ENCODE data around the gene NCDN. TPM values are rescaled to one million over a fixed set of nuclear protein-coding genes. Genes with fewer than 3 reads are reported as not detected.

NCDN gene
- total RNA-seq, 2 donors from 2014 or later: 25.3 to 33.4 TPM

DNA sequence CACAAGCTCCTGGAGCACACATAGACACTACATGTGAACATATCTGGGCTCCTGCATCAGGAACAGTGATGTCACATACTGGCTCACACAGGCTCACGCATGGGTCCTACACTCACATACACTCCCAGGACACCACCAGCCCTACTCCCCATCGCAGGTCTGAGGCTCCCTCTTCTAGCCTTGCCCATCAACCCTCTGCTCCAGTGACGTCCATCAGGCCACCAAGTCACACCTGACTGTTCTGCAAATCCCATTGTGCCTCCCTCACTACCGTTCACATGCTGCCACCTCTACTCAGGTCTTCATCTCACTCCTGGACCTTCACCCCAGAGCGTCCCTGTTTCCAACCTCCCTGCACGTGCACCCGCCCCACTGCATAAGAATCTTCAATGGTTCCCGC lies 33.6 kb downstream of the NCDN start:
- no peak overlapping the region for H3K27ac Mint-ChIP-seq

DNA sequence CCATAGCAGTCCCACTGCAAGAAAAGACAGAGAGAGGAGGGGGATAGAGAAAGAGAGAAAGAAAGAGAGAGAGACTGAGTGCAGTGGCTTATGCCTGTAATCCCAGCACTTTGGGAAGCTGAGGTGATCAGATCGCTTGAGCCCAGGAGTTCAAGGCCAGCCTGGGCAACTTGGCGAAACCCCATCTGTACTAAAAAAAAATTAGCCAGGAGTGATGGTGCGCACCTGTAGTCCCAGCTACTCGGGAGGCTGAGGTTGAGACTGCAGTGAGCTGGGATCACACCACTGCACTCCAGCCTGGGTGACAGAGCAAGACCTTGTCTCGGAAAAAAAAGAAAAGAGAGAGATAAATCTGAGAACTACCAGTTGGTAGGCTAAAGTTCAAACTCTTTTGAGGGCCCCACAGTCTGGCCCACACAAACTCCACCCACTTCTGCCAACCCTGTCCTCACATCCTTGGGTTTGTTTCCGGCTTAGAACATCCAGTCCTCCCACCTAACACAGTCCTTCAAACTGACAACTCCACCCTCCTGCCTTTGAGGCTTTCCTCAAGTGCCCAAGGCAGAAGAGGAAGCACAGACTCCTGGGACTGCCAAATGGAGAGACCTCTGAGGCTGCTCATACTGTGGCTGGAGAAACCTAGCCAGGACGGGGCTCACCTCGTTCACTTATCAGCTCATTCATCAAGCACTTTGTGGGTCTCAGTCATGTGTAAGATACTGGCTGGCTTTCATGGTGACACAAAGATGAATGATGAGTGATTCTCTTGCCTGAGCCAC lies 35.6 kb downstream of the NCDN start:
- no peaks in the 10 kb centered on the region for H3K27me3 ChIP-seq (ENCODE audit: control insufficient read depth, insufficient read depth, low read length, poor library complexity, severe bottlenecking)

More for the DNA sequence above, 33.6 kb downstream of the NCDN start:
- Histone ChIP-seq H3K27me3 (ENCODE audit: control insufficient read depth, insufficient read depth, low read length, poor library complexity, severe bottlenecking) (no peaks in the 10 kb centered on the region), H3K9ac (ENCODE audit: extremely low read depth, low read length, poor library complexity, severe bottlenecking) (no peak overlapping the region), H3K27ac (ENCODE audit: low read depth, low read length) (no peak overlapping the region), H3K9me3 (ENCODE audit: control insufficient read depth, low read length) (no peaks in the 10 kb centered on the region), H3K4me3 (ENCODE audit: low read length) (no peak overlapping the region), H3K36me3 (ENCODE audit: control insufficient read depth, insufficient read depth, low read length) (no peaks in the 10 kb centered on the region), H3K4me1 (ENCODE audit: control insufficient read depth, insufficient read depth, low read length) (no peaks in the 10 kb centered on the region)
- H3K4me1 Mint-ChIP-seq: peaks cover 4% of the 10 kb centered on the region
- no peak overlapping the region for H3K4me3 Mint-ChIP-seq
- peaks cover 4% of the 10 kb centered on the region for H3K27me3 Mint-ChIP-seq (ENCODE audit: insufficient read depth)
- DNase-seq: no peak
- 88 to 98% methylated on average over 5 to 8 of the region's 8 CpGs for WGBS, 2 experiments (ENCODE audit: insufficient coverage in 1 of 2, insufficient read length in 1 of 2)
- H3K9me3 Mint-ChIP-seq: no peaks in the 10 kb centered on the region
- TF ChIP-seq, protein P1, sequence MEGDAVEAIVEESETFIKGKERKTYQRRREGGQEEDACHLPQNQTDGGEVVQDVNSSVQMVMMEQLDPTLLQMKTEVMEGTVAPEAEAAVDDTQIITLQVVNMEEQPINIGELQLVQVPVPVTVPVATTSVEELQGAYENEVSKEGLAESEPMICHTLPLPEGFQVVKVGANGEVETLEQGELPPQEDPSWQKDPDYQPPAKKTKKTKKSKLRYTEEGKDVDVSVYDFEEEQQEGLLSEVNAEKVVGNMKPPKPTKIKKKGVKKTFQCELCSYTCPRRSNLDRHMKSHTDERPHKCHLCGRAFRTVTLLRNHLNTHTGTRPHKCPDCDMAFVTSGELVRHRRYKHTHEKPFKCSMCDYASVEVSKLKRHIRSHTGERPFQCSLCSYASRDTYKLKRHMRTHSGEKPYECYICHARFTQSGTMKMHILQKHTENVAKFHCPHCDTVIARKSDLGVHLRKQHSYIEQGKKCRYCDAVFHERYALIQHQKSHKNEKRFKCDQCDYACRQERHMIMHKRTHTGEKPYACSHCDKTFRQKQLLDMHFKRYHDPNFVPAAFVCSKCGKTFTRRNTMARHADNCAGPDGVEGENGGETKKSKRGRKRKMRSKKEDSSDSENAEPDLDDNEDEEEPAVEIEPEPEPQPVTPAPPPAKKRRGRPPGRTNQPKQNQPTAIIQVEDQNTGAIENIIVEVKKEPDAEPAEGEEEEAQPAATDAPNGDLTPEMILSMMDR (conservative IDR thresholded peaks at IDR 0.05): no peak
- no peaks in the 10 kb centered on the region for H3K36me3 Mint-ChIP-seq (ENCODE audit: low read depth)

DNA sequence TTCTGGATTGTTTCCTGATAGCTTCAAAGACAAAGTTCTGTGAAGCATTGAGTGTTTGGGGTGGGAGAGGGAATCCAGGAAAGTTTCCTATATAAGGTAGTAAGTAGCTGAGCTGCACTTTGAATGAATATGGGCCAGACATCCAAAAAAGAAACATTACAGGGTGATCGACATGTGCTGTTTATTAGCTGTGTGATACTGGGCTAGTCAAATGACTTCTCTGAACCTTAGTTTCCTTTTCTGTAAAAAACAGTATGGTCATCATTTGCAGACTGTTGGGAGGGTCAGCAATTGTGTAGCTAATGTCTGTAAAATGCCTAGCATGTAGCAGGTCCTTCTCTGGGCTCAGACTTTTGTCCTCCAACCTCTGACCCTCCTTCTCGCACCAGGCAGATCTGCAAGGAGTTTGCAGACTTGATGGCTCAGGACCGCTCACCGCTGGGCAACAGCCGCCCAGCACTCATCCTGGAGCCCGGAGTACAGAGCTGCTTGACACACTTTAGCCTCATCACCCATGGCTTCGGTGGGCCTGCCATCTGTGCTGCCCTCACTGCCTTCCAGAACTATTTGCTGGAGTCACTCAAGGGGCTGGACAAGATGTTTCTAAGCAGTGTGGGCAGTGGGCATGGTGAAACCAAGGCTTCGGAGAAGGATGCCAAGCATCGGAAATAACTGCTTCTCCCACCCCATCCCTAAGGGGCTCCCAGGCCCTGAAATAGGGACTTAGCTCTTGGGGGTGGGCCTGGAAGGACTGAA lies 36.6 kb downstream of the NCDN start:
- H3K27me3 Mint-ChIP-seq (ENCODE audit: insufficient read depth): no peaks in the 10 kb centered on the region
- H3K4me3 ChIP-seq (ENCODE audit: low read length): no peak overlapping the region
- H3K4me1 Mint-ChIP-seq: peaks cover 23% of the 10 kb centered on the region
- no peak overlapping the region for H3K27ac Mint-ChIP-seq
- H3K4me1 ChIP-seq (ENCODE audit: control insufficient read depth, insufficient read depth, low read length): peaks cover 11% of the 10 kb centered on the region
- no peak overlapping the region for H3K9ac ChIP-seq (ENCODE audit: extremely low read depth, low read length, poor library complexity, severe bottlenecking)
- no peaks in the 10 kb centered on the region for H3K36me3 ChIP-seq (ENCODE audit: control insufficient read depth, insufficient read depth, low read length)
- no peak overlapping the region for H3K4me3 Mint-ChIP-seq
- DNase-seq: no peak
- H3K9me3 ChIP-seq (ENCODE audit: control insufficient read depth, low read length): no peaks in the 10 kb centered on the region
- H3K27ac ChIP-seq (ENCODE audit: low read depth, low read length): no peak overlapping the region
- 95 to 98% methylated on average over 5 to 9 of the region's 9 CpGs for WGBS, 2 experiments (ENCODE audit: insufficient coverage in 1 of 2, insufficient read length in 1 of 2)
- TF ChIP-seq, protein P1 (conservative IDR thresholded peaks at IDR 0.05): no peak
- H3K27me3 ChIP-seq (ENCODE audit: control insufficient read depth, insufficient read depth, low read length, poor library complexity, severe bottlenecking): no peaks in the 10 kb centered on the region
- H3K36me3 Mint-ChIP-seq (ENCODE audit: low read depth): no peaks in the 10 kb centered on the region
- H3K9me3 Mint-ChIP-seq: no peaks in the 10 kb centered on the region

More for the DNA sequence above, 35.6 kb downstream of the NCDN start:
- Mint-ChIP-seq H3K36me3 (ENCODE audit: low read depth) (no peaks in the 10 kb centered on the region), H3K9me3 (no peaks in the 10 kb centered on the region), H3K4me3 (no peak overlapping the region), H3K27me3 (ENCODE audit: insufficient read depth) (no peaks in the 10 kb centered on the region), H3K27ac (no peak overlapping the region), H3K4me1 (peaks cover 17% of the 10 kb centered on the region)
- Histone ChIP-seq H3K27ac (ENCODE audit: low read depth, low read length) (no peak overlapping the region), H3K36me3 (ENCODE audit: control insufficient read depth, insufficient read depth, low read length) (no peaks in the 10 kb centered on the region), H3K9me3 (ENCODE audit: control insufficient read depth, low read length) (no peaks in the 10 kb centered on the region), H3K4me3 (ENCODE audit: low read length) (no peak overlapping the region), H3K9ac (ENCODE audit: extremely low read depth, low read length, poor library complexity, severe bottlenecking) (no peak overlapping the region), H3K4me1 (ENCODE audit: control insufficient read depth, insufficient read depth, low read length) (peaks cover 11% of the 10 kb centered on the region)
- DNase-seq: no peak
- WGBS, 2 experiments (ENCODE audit: insufficient coverage in 1 of 2, insufficient read length in 1 of 2): 89 to 90% methylated on average over 4 to 8 of the region's 8 CpGs
- TF ChIP-seq, protein P1 (conservative IDR thresholded peaks at IDR 0.05): no peak

Measured in endodermal cell (in vitro differentiated cells).